NB4 (cell line): ENCODE measurements around the gene SUMO2.

Experiments
- POLR2A ChIP-seq: IDR thresholded peaks from 2 replicates; pipeline ENCODE4 v1.6.1; 2011; ENCODE audit warnings: mild to moderate bottlenecking; ENCODE audit not compliant: insufficient read length; ENCODE audit errors: extremely low read depth
- TF ChIP-seq, protein P1 (sequence below): IDR thresholded peaks from one replicate; pipeline ENCODE4 v1.5.1; 2012; ENCODE audit warnings: low read depth, low read length

DNA sequence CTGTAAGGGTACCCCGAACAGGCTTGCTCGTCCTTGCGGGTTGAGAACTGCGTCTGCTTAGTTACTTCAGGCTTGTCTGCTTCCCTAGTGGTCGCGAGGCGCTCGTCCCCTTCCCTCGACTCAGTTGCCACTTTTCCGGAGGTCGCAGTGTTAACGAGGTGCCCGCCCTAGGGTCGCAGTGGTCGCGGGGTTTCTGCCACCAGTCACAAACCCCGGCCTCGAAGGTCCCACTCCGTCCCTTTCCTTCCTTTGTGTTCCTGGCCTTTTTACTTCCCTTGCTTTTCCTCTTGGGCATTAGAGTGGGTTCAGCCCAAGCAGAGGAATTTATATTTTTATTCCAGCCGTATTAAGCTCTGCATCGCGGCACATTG, 23.0 kb upstream of the SUMO2 start:
- TF ChIP-seq, protein P1, sequence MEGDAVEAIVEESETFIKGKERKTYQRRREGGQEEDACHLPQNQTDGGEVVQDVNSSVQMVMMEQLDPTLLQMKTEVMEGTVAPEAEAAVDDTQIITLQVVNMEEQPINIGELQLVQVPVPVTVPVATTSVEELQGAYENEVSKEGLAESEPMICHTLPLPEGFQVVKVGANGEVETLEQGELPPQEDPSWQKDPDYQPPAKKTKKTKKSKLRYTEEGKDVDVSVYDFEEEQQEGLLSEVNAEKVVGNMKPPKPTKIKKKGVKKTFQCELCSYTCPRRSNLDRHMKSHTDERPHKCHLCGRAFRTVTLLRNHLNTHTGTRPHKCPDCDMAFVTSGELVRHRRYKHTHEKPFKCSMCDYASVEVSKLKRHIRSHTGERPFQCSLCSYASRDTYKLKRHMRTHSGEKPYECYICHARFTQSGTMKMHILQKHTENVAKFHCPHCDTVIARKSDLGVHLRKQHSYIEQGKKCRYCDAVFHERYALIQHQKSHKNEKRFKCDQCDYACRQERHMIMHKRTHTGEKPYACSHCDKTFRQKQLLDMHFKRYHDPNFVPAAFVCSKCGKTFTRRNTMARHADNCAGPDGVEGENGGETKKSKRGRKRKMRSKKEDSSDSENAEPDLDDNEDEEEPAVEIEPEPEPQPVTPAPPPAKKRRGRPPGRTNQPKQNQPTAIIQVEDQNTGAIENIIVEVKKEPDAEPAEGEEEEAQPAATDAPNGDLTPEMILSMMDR = no peak
- no peak for TF ChIP-seq POLR2A
